ENCODE results near the gene DLG2. TPM values are rescaled to one million over a fixed set of nuclear protein-coding genes. Genes with fewer than 3 reads are reported as not detected.

The DLG2 gene
- total and polyA plus RNA-seq, 2 donors (not counting 3 experiments of a cell fraction or from before 2014, with no cell fraction given): 0.15 to 1.1 TPM

GRCh38 chr11:83656796-83657330 is 1970.3 kb downstream of the DLG2 start:
- Histone ChIP-seq H3K9me3 (replicated peaks; ENCODE audit: control insufficient read depth, insufficient read depth, low read length) (no peaks in the 10 kb centered on the region), H3K4me2 (ENCODE audit: insufficient read depth, low read length) (no peak overlapping the region), H3K4me1 (ENCODE audit: control insufficient read depth, extremely low read depth, insufficient read depth, low read length) (no peaks in the 10 kb centered on the region), H3K36me3 (ENCODE audit: control insufficient read depth in 2 of 2, extremely low read depth in 1 of 2, insufficient read depth in 2 of 2, low read length in 2 of 2) (no peaks in the 10 kb centered on the region), H3K27ac (ENCODE audit: insufficient read depth, low read depth, low read length) (no peak overlapping the region), H3K79me2 (ENCODE audit: control insufficient read depth, insufficient read depth, low read length) (no peaks in the 10 kb centered on the region), H4K20me1 (replicated peaks; ENCODE audit: control insufficient read depth, extremely low read depth, insufficient read depth, low read length) (no peaks in the 10 kb centered on the region), H3K9ac (replicated peaks; ENCODE audit: extremely low read depth, insufficient read depth, low read length) (no peak overlapping the region), H3K27me3 (ENCODE audit: control insufficient read depth in 2 of 2, insufficient read depth in 2 of 2, low read length in 2 of 2) (no peaks in the 10 kb centered on the region), H3K4me3 (replicated peaks in 1 of 3; ENCODE audit: insufficient read depth in 1 of 3, low read depth in 1 of 3, low read length in 3 of 3) (no peak overlapping the region), H2AFZ (ENCODE audit: low read depth, low read length) (no peak overlapping the region), H3K9me1 (replicated peaks; ENCODE audit: control insufficient read depth, extremely low read depth, insufficient read depth, low read length) (no peaks in the 10 kb centered on the region)
- intact Hi-C loops (cut with micrococcal nuclease) (no loop called here), dilution Hi-C loops (cut with MboI; ENCODE audit: extremely low pct_ligation_motif_present, low sequenced_read_pairs) (no loop called here)
- ChIA-PET CTCF (no interaction called here), POLR2A (no interaction called here)
- no peak for TF ChIP-seq GATA2 (IDR thresholded peaks at IDR 0.05; ENCODE audit: insufficient read depth, insufficient read length, low read depth, low read length)
- no peak for TF ChIP-seq POLR2AphosphoS5 (IDR thresholded peaks at IDR 0.05; ENCODE audit: insufficient read depth, low read depth, low read length)
- TF ChIP-seq JUN (IDR thresholded peaks at IDR 0.05; ENCODE audit: borderline replicate concordance, insufficient read depth, insufficient read length, low read depth): no peak
- TF ChIP-seq FOS (IDR thresholded peaks at IDR 0.05; ENCODE audit: borderline replicate concordance, insufficient read depth, low read length): no peak
- TF ChIP-seq, protein P1, sequence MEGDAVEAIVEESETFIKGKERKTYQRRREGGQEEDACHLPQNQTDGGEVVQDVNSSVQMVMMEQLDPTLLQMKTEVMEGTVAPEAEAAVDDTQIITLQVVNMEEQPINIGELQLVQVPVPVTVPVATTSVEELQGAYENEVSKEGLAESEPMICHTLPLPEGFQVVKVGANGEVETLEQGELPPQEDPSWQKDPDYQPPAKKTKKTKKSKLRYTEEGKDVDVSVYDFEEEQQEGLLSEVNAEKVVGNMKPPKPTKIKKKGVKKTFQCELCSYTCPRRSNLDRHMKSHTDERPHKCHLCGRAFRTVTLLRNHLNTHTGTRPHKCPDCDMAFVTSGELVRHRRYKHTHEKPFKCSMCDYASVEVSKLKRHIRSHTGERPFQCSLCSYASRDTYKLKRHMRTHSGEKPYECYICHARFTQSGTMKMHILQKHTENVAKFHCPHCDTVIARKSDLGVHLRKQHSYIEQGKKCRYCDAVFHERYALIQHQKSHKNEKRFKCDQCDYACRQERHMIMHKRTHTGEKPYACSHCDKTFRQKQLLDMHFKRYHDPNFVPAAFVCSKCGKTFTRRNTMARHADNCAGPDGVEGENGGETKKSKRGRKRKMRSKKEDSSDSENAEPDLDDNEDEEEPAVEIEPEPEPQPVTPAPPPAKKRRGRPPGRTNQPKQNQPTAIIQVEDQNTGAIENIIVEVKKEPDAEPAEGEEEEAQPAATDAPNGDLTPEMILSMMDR (IDR thresholded peaks at IDR 0.05; ENCODE audit: extremely low read depth in 1 of 2, insufficient read depth in 1 of 2, low read depth in 1 of 2, low read length in 2 of 2): no peak
- TF ChIP-seq EZH2 (IDR thresholded peaks at IDR 0.05; ENCODE audit: borderline replicate concordance, low read depth, low read length, severe bottlenecking): no peak
- TF ChIP-seq, protein P2, sequence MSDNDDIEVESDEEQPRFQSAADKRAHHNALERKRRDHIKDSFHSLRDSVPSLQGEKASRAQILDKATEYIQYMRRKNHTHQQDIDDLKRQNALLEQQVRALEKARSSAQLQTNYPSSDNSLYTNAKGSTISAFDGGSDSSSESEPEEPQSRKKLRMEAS (IDR thresholded peaks at IDR 0.05; ENCODE audit: insufficient read depth, insufficient read length): no peak
- TF ChIP-seq MYC (IDR thresholded peaks at IDR 0.05; ENCODE audit: low read depth, low read length): no peak
- TF ChIP-seq POLR2A (IDR thresholded peaks at IDR 0.05; ENCODE audit: low read depth, low read length): no peak
- no TSS peak for BruUV-seq (replicated peaks)
- FAIRE-seq (no peak), DNase-seq (ENCODE audit: low read depth, low spot score) (no peak)
